Hematopoietic multipotent progenitor cell treated with erythropoietin and hydrocortisone succinate and interleukin-3 and kit ligand, for 15 days (in vitro differentiated cells): ENCODE results near the gene XRCC2.
"Not testable (repeated sequence)": the region's sequence is repeated elsewhere in the genome, so short reads cannot be mapped to it uniquely, and the experiment has no call there.

ENCODE experiments used
- DNase-seq: peaks from one replicate; pipeline ENCODE4 v3.0.0-alpha.2; 2015; ENCODE audit warnings: low spot score

Gene XRCC2

DNA sequence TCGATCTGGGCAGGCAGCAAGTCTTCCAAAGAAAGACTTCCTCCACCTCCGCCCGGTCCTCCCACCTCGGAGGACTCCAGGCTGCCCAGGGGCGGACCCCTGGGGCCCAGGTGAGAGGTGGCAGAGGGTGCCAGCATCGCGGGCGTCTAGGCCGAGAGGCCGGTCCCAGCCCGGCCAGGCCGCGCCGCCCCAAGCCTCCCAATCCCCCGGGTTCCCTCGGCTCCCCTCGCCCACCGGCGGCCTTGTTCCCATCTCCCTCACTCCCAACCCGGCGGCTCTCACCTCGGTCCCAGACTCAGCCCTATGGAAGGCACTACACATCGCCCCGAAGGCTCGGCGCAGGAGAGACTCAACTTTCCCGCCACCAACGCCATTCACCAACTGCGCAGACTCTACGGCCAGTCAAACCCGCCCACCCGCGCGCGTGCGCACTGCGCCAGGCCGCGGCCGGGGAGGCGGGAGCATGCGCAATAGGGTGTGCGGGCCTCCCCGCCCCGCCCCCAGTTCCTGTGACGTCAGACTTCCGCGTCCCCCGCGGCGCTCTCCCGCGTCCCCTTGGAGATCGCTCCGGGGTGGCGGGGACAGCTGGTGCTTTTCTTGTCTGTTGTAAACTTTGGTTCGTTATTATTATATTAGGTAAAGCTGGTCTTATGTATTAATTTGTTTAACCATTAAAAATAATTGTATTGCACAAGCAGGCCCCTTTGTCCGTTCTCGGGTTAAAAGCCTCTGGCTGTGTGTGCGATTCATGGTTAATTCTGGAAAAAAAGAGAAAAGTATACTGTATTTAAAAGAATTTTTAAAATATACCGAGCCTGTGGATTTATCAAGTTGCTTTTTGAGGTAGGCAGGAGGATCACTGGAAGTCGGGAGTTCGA lies at the start of gene XRCC2:
Gene XRCC2, minus strand, starts transcription at position 383 of the 878 bp plus-strand sequence. Its CDS starts 62 bp downstream, at position 321.
- peak; percentile 95 for DNase-seq

- DNase-seq = no peak
These were observed 47.4 kb upstream of the XRCC2 start for GRCh38 chr7:152723364-152723763.

DNA sequence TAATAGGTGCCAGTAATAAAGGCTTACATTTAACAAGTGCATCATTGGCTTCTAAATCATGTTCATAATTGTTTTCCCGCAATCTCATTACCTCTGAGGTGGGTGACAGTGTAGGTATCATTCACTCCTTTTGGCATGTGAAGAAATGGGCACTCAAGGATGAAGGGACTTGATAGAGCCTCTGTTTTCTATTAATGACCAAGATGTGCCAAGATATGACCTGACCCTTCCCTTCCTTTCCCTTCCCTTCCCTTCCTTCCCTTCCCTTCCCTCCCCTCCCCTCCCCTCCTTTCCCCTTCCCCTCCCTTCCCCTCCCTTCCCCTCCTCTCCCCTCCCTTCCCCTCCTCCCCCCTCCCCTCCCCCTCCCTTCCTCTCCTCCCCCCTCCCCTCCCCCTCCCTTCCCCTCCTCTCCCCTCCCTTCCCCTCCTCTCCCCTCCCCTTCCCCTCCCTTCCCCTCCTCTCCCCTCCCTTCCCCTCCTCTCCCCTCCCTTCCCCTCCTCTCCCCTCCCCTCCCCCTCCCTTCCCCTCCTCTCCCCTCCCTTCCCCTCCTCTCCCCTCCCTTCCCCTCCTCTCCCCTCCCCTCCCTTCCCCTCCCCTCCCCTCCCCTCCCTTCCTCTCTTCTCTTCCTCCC lies 36.6 kb upstream of the XRCC2 start:
- DNase-seq = not testable (repeated sequence)

GRCh38 chr7:152711444-152711944 lies 35.6 kb upstream of the XRCC2 start:
- no peak for DNase-seq

GRCh38 chr7:152710153-152710442 lies 34.2 kb upstream of the XRCC2 start:
- no peak for DNase-seq

DNA sequence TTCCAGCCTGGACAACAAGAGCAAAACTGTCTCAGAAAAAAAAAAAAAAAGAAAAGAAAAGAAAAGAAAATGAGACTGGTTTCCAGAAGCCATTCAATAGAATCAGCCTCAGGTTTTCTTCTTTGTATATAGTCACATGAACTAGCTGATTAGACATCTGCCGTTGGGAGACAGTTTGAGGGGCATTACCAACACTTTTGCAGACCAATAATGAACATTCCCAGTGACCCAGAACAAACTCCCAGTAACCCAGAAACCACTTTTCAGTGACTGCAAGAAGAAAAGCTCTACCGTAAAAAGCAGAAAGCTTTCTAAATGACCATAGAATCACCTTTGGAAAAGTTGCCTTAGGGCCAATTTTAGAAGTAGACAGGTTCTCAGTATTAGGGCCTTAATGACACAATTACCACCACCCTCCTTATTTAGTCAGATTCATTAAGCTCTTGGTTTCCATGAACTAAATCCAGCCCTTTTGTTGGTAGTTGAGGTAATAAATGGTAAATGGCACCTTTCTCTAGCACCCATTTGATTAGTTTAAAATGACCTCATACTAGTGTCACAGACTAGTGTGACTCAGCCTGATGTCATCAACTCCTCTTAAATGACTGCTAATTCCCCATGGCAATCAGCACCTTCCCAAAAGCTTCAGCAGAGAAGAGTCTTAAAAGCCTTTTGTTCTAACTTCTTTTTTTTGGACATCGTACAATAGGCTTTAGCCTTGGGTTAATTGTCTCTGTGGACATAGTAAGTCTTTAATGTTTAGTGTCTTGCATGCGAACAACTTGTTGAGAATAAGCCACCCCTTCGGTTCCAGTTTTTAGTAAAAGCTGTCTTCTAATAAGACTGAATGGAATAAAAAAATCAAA lies 33.6 kb upstream of the XRCC2 start:
- no peak for DNase-seq

DNA sequence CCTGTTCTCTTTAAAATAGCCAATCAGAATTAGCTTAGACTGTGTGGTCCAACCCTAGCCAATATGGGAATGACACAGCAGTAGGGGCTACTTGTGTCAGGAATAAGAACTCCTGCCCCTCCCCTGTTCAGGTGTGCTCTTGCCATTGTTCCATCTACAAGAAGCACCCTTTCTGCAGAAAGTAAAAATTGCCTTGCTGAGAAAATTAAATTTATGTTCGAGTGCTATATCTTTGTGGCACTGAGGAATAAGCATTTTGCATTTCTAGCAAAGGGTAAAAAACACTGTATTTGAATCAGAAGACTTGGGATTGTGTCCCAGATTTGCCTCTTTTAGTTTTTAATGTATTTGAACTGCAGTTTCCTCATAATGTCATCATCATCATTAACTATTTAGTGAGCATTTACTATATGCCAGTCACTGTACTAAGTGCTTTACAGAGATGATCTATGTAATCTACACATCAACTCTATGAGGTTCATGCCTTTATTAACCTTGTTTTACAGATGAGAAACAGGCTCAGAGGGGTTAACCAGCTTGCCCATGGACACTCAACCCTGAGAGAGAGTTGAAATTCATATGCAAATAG lies 28.9 kb upstream of the XRCC2 start:
- no peak for DNase-seq

GRCh38 chr7:152699079-152699478 lies 23.1 kb upstream of the XRCC2 start:
- DNase-seq = no peak

DNA sequence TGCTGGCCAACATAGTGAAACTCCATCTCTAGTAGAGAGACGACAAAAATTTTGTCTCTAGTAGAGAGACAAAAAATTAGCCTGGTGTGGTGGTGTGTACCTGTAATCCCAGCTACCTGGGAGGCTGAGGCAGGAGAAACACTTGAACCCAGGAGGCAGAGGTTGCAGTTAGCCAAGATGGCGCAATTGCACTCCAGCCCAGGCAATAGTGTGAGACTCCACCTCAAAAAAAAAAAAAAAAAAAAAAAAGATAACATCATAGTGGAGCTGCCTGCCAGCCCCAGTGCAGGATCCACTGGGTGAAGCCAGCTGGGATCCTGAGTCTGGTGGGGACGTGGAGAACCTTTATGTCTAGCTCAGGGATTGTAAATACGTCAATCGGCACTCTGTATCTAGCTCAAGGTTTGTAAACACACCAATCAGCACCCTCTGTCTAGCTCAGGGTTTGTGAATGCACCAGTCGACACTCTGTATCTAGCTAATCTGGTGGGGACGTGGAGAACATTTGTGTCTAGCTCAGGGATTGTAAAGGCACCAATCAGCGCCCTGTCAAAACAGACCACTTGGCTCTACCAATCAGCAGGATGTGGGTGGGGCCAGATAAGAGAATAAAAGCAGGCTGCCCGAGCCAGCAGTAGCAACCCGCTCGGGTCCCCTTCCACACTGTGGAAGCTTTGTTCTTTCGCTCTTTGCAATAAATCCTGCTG lies 21.5 kb upstream of the XRCC2 start:
- DNase-seq = not testable (repeated sequence)

- not testable (repeated sequence) for DNase-seq
These were observed 16.3 kb upstream of the XRCC2 start for GRCh38 chr7:152692196-152692595.

DNA sequence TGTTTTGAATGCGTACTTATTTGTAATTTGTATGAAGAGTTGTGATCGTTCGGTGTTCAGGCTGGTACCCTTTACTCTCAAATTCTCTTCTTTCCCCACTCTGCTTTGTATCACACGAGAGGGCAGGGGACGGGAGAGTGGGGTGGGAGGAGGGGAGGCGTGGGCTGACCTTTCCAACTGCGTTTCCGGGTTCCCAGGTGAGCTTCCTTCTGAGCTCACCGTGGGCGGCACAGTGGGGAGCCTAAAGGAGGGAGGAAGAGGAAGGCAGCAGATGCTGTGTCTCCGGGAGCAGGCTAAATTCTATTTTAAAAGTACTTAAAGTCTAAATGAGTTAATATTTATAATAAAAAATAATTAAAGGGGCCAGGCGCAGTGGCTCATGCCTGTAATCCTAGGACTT lies 7.4 kb upstream of the XRCC2 start:
- DNase-seq = no peak

DNA sequence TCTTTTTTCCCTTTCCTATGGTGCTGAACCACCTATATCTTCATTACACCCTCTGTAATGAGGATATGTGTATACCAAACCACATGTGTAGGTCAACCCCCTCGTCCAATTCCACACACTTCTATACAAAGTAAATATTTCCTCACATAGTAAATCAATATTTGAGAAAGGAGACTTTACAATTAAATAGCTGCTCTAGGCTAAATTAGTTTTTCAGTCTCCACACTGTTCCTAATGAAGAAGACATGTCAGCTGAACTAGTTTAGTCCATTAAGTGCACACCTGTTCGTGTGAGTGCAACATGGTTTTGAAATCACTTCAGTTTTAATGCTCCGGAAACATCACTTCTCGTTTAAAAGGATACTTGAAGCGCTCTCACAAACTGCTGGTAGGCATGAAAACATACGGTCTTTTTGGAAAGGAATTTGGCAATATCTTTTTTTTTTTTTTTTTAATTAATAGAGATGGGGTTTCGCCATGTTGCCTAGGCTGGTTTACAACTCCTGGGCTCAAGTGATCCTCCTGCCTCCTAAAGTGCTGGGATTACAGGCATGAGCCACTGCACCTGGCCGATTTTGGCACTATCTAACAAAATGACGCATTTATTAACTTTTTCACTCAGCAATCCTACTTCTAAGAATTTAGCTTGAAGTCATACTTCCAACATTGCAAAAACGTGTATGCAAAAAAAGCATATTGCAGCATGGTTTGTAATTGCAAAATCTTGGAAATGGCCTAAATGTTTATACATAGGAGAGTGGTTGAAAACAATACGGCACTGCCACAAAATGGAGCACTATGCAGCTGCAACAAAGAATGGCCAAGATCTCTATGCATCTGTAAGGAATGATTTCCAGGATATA lies 2.1 kb upstream of the XRCC2 start:
- no peak for DNase-seq

DNA sequence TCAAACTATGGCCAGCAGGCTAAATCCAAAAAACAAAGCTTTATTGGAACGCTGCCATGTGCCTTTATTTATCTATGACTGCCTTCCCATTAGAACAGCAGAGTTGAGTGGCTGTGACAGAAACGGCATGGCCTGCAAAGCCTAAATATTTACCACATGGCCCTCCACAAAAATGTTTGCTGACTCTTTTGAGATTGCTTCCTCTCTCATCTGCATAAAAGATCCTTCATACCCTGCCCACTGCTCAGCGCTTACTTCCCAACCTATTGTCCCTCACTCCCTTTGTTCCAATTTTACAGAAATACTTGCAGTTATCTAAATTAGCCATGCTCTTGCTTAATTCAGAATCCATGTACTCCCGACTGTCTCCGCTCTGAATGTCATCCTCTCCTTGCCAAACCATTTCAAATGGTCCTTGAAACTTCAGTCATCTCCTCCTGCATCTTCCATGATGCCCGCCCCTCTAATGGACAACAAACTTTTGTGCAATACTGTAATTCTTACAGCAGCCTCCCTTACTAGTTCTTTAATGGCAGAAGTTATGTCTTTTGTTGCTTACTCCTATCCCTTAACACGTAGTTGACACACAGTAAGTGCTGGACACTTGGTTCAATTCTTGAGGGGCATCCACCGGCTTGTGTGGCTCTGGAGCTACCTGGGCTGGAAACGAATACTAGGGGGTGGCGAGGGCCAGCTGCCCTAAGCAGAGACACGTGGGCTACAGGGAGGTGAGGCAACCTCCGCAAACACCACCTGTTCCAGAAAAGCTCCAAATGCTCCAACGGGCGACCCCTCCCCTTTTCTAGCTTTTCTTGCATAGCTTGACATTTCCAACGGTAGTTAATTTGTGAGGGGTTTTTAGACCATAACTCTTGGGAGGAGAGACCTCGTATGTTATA lies 832 bp downstream of the XRCC2 start:
- DNase-seq = peak; percentile 59

DNA sequence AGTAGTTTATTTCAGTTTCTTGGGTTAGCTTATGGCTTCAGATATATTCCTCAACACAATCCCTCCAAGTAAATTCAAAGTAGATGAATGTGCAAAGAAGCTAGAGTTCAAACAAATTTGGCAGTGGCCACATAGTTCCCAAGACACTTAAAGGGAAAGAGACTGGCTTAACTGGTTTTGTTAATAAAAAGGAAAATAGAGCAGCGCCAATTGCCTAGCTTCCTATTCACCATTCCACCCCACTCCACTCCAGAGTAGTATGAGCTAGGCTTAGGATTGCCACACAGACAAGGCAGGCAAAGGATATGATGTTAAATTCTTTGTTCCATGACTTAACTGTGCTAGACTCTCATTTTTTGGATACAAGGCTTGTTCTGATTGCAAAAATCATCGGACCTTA lies 2.0 kb downstream of the XRCC2 start:
- DNase-seq = no peak

DNA sequence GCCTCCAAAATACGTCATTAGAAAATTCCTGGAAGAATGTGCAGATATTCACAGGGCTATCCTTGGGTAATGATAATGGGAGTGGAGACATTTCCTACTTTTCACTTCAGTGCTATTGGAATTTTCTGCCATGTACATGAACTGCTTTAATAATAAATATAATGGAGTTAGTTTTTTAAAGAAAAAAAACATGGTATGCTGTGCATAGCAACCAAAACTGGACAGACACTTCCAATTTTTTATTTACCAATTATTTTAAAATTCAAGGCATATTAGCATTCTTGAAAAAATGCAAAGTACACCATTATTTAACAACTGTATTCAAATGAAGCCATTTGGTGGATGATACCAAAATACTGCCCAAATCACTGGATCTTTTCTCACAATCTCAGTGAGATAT lies 3.3 kb downstream of the XRCC2 start:
- DNase-seq = no peak

GRCh38 chr7:152669758-152670157 lies 6.2 kb downstream of the XRCC2 start:
- no peak for DNase-seq

- DNase-seq = no peak
These were observed 7.0 kb downstream of the XRCC2 start for GRCh38 chr7:152668975-152669374.

GRCh38 chr7:152667958-152668357 lies 8.0 kb downstream of the XRCC2 start:
- no peak for DNase-seq

GRCh38 chr7:152666078-152666477 lies 9.9 kb downstream of the XRCC2 start:
- DNase-seq = no peak
